Liver (tissue), 9 donors: Measurements from ENCODE around the gene JTB. TPM values are rescaled to one million over a fixed set of nuclear protein-coding genes. Genes with fewer than 3 reads are reported as not detected.

Experiments
- DNase-seq: peaks from one replicate; pipeline ENCODE4 v3.0.0-alpha.2; 2017; ENCODE audit warnings: low spot score
- H3K27ac ChIP-seq, 2 donors: one replicate each; pipeline ENCODE4 v1.7.0; 2013; ENCODE audit warnings: inconsistent platforms in 2 of 2, low read length in 2 of 2, control low read depth in 1 of 2, low read depth in 1 of 2, mild to moderate bottlenecking in 1 of 2
- H3K27me3 ChIP-seq, 4 donors: one replicate each; pipeline versions ENCODE4 v1.6.1 to v1.7.0; 2013; ENCODE audit warnings: low read length in 3 of 4, inconsistent platforms in 1 of 4, mild to moderate bottlenecking in 1 of 4, moderate library complexity in 1 of 4; ENCODE audit not compliant: control insufficient read depth in 4 of 4, insufficient read depth in 4 of 4
- H3K36me3 ChIP-seq, 4 donors: one replicate each; pipeline versions ENCODE4 v1.6.1 to v1.7.0; 2013; ENCODE audit warnings: low read length in 3 of 4, mild to moderate bottlenecking in 3 of 4, low read depth in 1 of 4, moderate library complexity in 1 of 4; ENCODE audit not compliant: control insufficient read depth in 4 of 4, insufficient read depth in 3 of 4
- H3K4me1 ChIP-seq, 4 donors: one replicate each; pipeline versions ENCODE4 v1.6.1 to v1.7.0; 2013; ENCODE audit warnings: low read length in 3 of 4, mild to moderate bottlenecking in 3 of 4, moderate library complexity in 1 of 4; ENCODE audit not compliant: control insufficient read depth in 4 of 4, insufficient read depth in 4 of 4
- H3K4me3 ChIP-seq, 3 donors: one replicate each; pipeline versions ENCODE4 v1.6.1 to v1.7.0; 2013; ENCODE audit warnings: low read length in 3 of 3, control low read depth in 1 of 3, low read depth in 1 of 3, mild to moderate bottlenecking in 1 of 3
- H3K9ac ChIP-seq, 2 donors: one replicate each; pipeline ENCODE4 v1.7.0; 2013; ENCODE audit warnings: low read length in 2 of 2, mild to moderate bottlenecking in 2 of 2, moderate library complexity in 2 of 2, control low read depth in 1 of 2, low read depth in 1 of 2
- H3K9me3 ChIP-seq, 4 donors: one replicate each; pipeline versions ENCODE4 v1.6.1 to v1.7.0; 2013; ENCODE audit warnings: low read length in 3 of 4; ENCODE audit not compliant: control insufficient read depth in 4 of 4
- EGR1 ChIP-seq, 2 donors: IDR thresholded peaks; 2 replicates each; pipeline ENCODE4 v1.6.1; 2016 to 2018; ENCODE audit warnings: antibody characterized with exemption in 2 of 2, low read depth in 2 of 2
- FOXA1 ChIP-seq: IDR thresholded peaks from 2 replicates; pipeline ENCODE4 v1.6.1; 2016; ENCODE audit warnings: antibody characterized with exemption
- FOXA2 ChIP-seq: IDR thresholded peaks from 2 replicates; pipeline ENCODE4 v1.6.1; 2016; ENCODE audit warnings: antibody characterized with exemption
- GABPA ChIP-seq, 2 donors: IDR thresholded peaks in 1 of 2; conservative IDR thresholded peaks in 1 of 2; 2 replicates each; pipeline ENCODE4 v1.6.1; 2016; ENCODE audit warnings: antibody characterized with exemption in 2 of 2, mild to moderate bottlenecking in 1 of 2, moderate library complexity in 1 of 2
- HNF4A ChIP-seq, 2 donors: conservative IDR thresholded peaks; 2 replicates each; pipeline ENCODE4 v1.6.1; 2016; ENCODE audit warnings: antibody characterized with exemption in 2 of 2, mild to moderate bottlenecking in 2 of 2
- HNF4G ChIP-seq: IDR thresholded peaks from 2 replicates; pipeline ENCODE4 v1.6.1; 2016; ENCODE audit warnings: antibody characterized with exemption
- JUND ChIP-seq, 2 donors: IDR thresholded peaks; 2 replicates each; pipeline ENCODE4 v1.6.1; 2016; ENCODE audit warnings: antibody characterized with exemption in 2 of 2
- NR2F2 ChIP-seq: IDR thresholded peaks from 2 replicates; pipeline ENCODE4 v1.6.1; 2016; ENCODE audit warnings: antibody characterized with exemption
- RAD21 ChIP-seq, 2 donors: IDR thresholded peaks; 2 replicates each; pipeline ENCODE4 v1.6.1; 2016; ENCODE audit warnings: antibody characterized with exemption in 2 of 2, mild to moderate bottlenecking in 2 of 2
- RXRA ChIP-seq, 2 donors: IDR thresholded peaks; 2 replicates each; pipeline ENCODE4 v1.6.1; 2017 to 2018; ENCODE audit warnings: antibody characterized with exemption in 2 of 2, mild to moderate bottlenecking in 1 of 2
- SP1 ChIP-seq: IDR thresholded peaks from 2 replicates; pipeline ENCODE4 v1.6.1; 2018; ENCODE audit warnings: antibody characterized with exemption, mild to moderate bottlenecking
- TAF1 ChIP-seq: conservative IDR thresholded peaks from 2 replicates; pipeline ENCODE4 v1.6.1; 2016; ENCODE audit warnings: antibody characterized with exemption, mild to moderate bottlenecking
- YY1 ChIP-seq: IDR thresholded peaks from 2 replicates; pipeline ENCODE4 v1.6.1; 2016; ENCODE audit warnings: antibody characterized with exemption, mild to moderate bottlenecking
- WGBS: extraction: QIAGEN DNeasy Blood & Tissue Kit; methylation state at CpG from one replicate; pipeline ENCODE4 v1.1.7; 2013; 5-methylcytosine and 5-hydroxymethylcytosine counted together
- polyA plus RNA-seq, 2 donors: library from polyadenylated mRNA; stranded (reverse) in 1 of 2; unstranded in 1 of 2; fragments of 200-250 nt in 1 of 2; fragments of >200 nt in 1 of 2; fragmentation: Nextera tagmentation in 1 of 2; extraction: Ambion mirVana in 1 of 2; gene quantifications; one replicate each; pipeline versions ENCODE4 v1.2.1 to v1.2.3, GENCODE V29; 2013 to 2015
- total RNA-seq, 2 donors: library from RNA; depleted of rRNA; stranded (reverse); fragments of >200 nt; gene quantifications; one replicate each; pipeline ENCODE4 v1.2.3, GENCODE V29; 2014
- TF ChIP-seq, protein P1 (sequence below): IDR thresholded peaks from 2 replicates; pipeline ENCODE4 v1.6.1; 2016; ENCODE audit warnings: antibody characterized with exemption
- TF ChIP-seq, protein P2 (sequence below): IDR thresholded peaks from 2 replicates; pipeline ENCODE4 v1.6.1; 2016; ENCODE audit warnings: antibody characterized with exemption
- TF ChIP-seq, protein P3 (sequence below): IDR thresholded peaks from 2 replicates; pipeline ENCODE4 v1.6.1; 2016; ENCODE audit warnings: antibody characterized with exemption, mild to moderate bottlenecking
- TF ChIP-seq, protein P4 (sequence below): fragments of 150-350 bp; IDR thresholded peaks from 2 replicates; pipeline ENCODE4 v1.5.1; 2017; ENCODE audit warnings: improper control_type of control experiment, low read depth, low read length; ENCODE audit not compliant: missing input control
- TF ChIP-seq, protein P5 (sequence below): IDR thresholded peaks from 2 replicates; pipeline ENCODE4 v1.6.1; 2016; ENCODE audit warnings: antibody characterized with exemption
- donor health status: healthy.
- donor health status: healthy.
- donor health status: healthy.
- donor health status: healthy.
- donor health status: healthy.

The JTB gene
- total and polyA plus RNA-seq, 4 donors, result 88.9 to 182 (median 124) TPM

DNA sequence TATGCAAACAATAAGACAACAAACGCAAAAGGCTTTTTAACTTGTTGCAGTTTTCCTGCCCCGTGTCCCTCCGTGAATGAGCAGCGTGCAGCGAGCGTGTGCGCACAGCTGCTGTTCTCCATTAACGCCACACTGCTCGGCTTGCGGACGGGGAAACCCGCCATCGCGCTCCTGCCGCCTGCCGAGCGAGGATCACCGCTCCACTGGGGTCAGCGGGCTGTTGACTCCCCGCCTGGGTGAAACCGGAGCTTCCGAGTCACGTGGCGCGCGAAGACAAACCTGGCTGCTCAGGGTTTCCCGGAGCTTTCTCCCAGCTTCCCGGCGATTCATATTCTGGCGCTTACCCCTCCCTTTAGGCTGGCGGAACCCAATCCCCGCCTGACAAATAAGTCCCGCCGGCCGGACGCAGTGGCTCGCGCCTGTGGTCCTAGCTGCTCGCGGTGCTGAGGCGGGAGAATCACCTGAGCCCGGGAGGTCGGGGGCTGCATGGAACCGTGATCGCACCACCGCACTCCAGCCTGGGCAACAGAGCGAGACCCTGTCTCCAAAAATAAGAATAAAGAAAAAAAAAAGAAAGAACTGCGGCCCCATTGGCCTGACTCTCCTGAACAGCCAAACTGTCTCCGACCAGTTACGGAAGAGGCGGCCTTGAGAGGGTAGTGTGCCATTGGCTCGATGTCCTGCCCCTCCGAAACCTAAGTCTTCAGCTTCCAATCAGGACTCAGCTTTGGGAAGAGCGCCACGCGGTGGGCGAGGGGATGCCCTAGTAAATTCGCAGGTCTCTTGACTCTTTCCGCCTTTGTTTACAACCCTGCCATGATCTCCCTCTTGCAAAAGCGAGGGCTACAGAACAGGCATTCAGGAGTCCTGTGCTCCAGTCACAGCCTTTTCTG lies 10.1 kb downstream of the JTB start, which contains the start of gene CREB3L4:
Gene CREB3L4 (plus strand): TSS at position 796 of the 893 bp plus-strand sequence. CDS start 624 bp downstream, outside the sequence.
- Histone ChIP-seq H3K4me3 (peak within 1 kb of the TSS; percentile 61 to 98 (median 83)), H3K9ac (peak within 1 kb of the TSS; percentile 94), H3K36me3 (no peaks in the 10 kb centered on the region), H3K9me3 (no peaks in the 10 kb centered on the region), H3K27ac (peak within 1 kb of the TSS; percentile 96), H3K4me1 (peaks cover 6 to 42% (median 25%) of the 10 kb centered on the region in 4 donors), H3K27me3 (no peaks in the 10 kb centered on the region)
- WGBS, result under 1% methylated on average over 60 of the region's 60 CpGs
- TF ChIP-seq RXRA (IDR thresholded peaks at IDR 0.05) (peak; percentile 67 to 84), FOXA1 (no peak), SP1 (peak; percentile 86), TAF1 (peak; percentile 86), RAD21 (IDR thresholded peaks at IDR 0.05) (peak; percentile 49 to 53), EGR1 (IDR thresholded peaks at IDR 0.05; ENCODE audit: low read depth in 2 of 2) (peak in 1 of 2 donors; percentile 42), FOXA2 (peak; percentile 3), HNF4A (conservative IDR thresholded peaks at IDR 0.05) (peak in 1 of 2 donors; percentile 30), GABPA (IDR thresholded peaks at IDR 0.05 in 1 of 2, conservative IDR thresholded peaks at IDR 0.05 in 1 of 2) (peak in 1 of 2 donors; percentile 80), NR2F2 (peak; percentile 77), JUND (IDR thresholded peaks at IDR 0.05) (peak; percentile 12 to 27), YY1 (peak; percentile 94), HNF4G (no peak)
- TF ChIP-seq, protein P1, sequence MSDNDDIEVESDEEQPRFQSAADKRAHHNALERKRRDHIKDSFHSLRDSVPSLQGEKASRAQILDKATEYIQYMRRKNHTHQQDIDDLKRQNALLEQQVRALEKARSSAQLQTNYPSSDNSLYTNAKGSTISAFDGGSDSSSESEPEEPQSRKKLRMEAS, result peak; percentile 56
- TF ChIP-seq, protein P2, sequence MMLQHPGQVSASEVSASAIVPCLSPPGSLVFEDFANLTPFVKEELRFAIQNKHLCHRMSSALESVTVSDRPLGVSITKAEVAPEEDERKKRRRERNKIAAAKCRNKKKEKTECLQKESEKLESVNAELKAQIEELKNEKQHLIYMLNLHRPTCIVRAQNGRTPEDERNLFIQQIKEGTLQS, result no peak
- TF ChIP-seq, protein P3, sequence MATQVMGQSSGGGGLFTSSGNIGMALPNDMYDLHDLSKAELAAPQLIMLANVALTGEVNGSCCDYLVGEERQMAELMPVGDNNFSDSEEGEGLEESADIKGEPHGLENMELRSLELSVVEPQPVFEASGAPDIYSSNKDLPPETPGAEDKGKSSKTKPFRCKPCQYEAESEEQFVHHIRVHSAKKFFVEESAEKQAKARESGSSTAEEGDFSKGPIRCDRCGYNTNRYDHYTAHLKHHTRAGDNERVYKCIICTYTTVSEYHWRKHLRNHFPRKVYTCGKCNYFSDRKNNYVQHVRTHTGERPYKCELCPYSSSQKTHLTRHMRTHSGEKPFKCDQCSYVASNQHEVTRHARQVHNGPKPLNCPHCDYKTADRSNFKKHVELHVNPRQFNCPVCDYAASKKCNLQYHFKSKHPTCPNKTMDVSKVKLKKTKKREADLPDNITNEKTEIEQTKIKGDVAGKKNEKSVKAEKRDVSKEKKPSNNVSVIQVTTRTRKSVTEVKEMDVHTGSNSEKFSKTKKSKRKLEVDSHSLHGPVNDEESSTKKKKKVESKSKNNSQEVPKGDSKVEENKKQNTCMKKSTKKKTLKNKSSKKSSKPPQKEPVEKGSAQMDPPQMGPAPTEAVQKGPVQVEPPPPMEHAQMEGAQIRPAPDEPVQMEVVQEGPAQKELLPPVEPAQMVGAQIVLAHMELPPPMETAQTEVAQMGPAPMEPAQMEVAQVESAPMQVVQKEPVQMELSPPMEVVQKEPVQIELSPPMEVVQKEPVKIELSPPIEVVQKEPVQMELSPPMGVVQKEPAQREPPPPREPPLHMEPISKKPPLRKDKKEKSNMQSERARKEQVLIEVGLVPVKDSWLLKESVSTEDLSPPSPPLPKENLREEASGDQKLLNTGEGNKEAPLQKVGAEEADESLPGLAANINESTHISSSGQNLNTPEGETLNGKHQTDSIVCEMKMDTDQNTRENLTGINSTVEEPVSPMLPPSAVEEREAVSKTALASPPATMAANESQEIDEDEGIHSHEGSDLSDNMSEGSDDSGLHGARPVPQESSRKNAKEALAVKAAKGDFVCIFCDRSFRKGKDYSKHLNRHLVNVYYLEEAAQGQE, result peak; percentile 92
- TF ChIP-seq, protein P4, sequence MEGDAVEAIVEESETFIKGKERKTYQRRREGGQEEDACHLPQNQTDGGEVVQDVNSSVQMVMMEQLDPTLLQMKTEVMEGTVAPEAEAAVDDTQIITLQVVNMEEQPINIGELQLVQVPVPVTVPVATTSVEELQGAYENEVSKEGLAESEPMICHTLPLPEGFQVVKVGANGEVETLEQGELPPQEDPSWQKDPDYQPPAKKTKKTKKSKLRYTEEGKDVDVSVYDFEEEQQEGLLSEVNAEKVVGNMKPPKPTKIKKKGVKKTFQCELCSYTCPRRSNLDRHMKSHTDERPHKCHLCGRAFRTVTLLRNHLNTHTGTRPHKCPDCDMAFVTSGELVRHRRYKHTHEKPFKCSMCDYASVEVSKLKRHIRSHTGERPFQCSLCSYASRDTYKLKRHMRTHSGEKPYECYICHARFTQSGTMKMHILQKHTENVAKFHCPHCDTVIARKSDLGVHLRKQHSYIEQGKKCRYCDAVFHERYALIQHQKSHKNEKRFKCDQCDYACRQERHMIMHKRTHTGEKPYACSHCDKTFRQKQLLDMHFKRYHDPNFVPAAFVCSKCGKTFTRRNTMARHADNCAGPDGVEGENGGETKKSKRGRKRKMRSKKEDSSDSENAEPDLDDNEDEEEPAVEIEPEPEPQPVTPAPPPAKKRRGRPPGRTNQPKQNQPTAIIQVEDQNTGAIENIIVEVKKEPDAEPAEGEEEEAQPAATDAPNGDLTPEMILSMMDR, result peak; percentile 28
- TF ChIP-seq, protein P5, sequence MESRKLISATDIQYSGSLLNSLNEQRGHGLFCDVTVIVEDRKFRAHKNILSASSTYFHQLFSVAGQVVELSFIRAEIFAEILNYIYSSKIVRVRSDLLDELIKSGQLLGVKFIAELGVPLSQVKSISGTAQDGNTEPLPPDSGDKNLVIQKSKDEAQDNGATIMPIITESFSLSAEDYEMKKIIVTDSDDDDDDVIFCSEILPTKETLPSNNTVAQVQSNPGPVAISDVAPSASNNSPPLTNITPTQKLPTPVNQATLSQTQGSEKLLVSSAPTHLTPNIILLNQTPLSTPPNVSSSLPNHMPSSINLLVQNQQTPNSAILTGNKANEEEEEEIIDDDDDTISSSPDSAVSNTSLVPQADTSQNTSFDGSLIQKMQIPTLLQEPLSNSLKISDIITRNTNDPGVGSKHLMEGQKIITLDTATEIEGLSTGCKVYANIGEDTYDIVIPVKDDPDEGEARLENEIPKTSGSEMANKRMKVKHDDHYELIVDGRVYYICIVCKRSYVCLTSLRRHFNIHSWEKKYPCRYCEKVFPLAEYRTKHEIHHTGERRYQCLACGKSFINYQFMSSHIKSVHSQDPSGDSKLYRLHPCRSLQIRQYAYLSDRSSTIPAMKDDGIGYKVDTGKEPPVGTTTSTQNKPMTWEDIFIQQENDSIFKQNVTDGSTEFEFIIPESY, result peak; percentile 66
- DNase-seq, result peak; percentile 83
